ENCODE measurements around the gene KIAA0825. TPM values are rescaled to one million over a fixed set of nuclear protein-coding genes. Genes with fewer than 3 reads are reported as not detected.

The KIAA0825 gene
- total RNA-seq, 1 experiment from 2014 or later: 1.9 TPM

- no peak overlapping the region for H3K4me3 ChIP-seq
- H3K36me3 ChIP-seq: no peaks in the 10 kb centered on the region
- H3K27ac ChIP-seq: no peak overlapping the region
- H3K9me3 ChIP-seq (replicated peaks): no peaks in the 10 kb centered on the region
- H3K27me3 ChIP-seq (replicated peaks): no peaks in the 10 kb centered on the region
- no peaks in the 10 kb centered on the region for H3K4me1 ChIP-seq (replicated peaks)
- no peak for DNase-seq (ENCODE audit: low read depth in 1 of 2, low spot score in 2 of 2)
Observed at GRCh38 chr5:94422812-94423211, 195.6 kb downstream of the KIAA0825 start.

GRCh38 chr5:94420885-94421284, 197.5 kb downstream of the KIAA0825 start:
- H3K4me1 ChIP-seq (replicated peaks): no peaks in the 10 kb centered on the region
- H3K27ac ChIP-seq: no peak overlapping the region
- no peaks in the 10 kb centered on the region for H3K9me3 ChIP-seq (replicated peaks)
- H3K4me3 ChIP-seq: no peak overlapping the region
- H3K36me3 ChIP-seq: no peaks in the 10 kb centered on the region
- no peak for DNase-seq (ENCODE audit: low read depth in 1 of 2, low spot score in 2 of 2)
- H3K27me3 ChIP-seq (replicated peaks): no peaks in the 10 kb centered on the region; the same call in 1 of the 2 replicates

GRCh38 chr5:94415798-94416197, 202.6 kb downstream of the KIAA0825 start:
- Histone ChIP-seq H3K9me3 (replicated peaks) (no peaks in the 10 kb centered on the region), H3K4me3 (no peak overlapping the region), H3K27me3 (replicated peaks) (no peaks in the 10 kb centered on the region; the same call in 1 of the 2 replicates), H3K4me1 (replicated peaks) (no peaks in the 10 kb centered on the region), H3K36me3 (no peaks in the 10 kb centered on the region), H3K27ac (no peak overlapping the region)
- no peak for DNase-seq (ENCODE audit: low read depth in 1 of 2, low spot score in 2 of 2)

- no peak for DNase-seq (ENCODE audit: low read depth in 1 of 2, low spot score in 2 of 2)
- Histone ChIP-seq H3K27ac (no peak overlapping the region), H3K27me3 (replicated peaks) (no peaks in the 10 kb centered on the region), H3K36me3 (no peaks in the 10 kb centered on the region), H3K9me3 (replicated peaks) (no peaks in the 10 kb centered on the region), H3K4me3 (no peak overlapping the region), H3K4me1 (replicated peaks) (no peaks in the 10 kb centered on the region)
Observed at GRCh38 chr5:94409440-94409839, 209.0 kb downstream of the KIAA0825 start.

- H3K27ac ChIP-seq: no peak overlapping the region
- H3K9me3 ChIP-seq (replicated peaks): no peaks in the 10 kb centered on the region
- no peaks in the 10 kb centered on the region for H3K4me1 ChIP-seq (replicated peaks)
- no peak for DNase-seq (ENCODE audit: low read depth in 1 of 2, low spot score in 2 of 2)
- H3K27me3 ChIP-seq (replicated peaks): no peaks in the 10 kb centered on the region
- no peak overlapping the region for H3K4me3 ChIP-seq
- H3K36me3 ChIP-seq: no peaks in the 10 kb centered on the region
Observed at GRCh38 chr5:94407023-94407422, 211.4 kb downstream of the KIAA0825 start.

GRCh38 chr5:94403483-94403882, 214.9 kb downstream of the KIAA0825 start:
- DNase-seq (ENCODE audit: low read depth in 1 of 2, low spot score in 2 of 2): no peak
- Histone ChIP-seq H3K27me3 (replicated peaks) (no peaks in the 10 kb centered on the region), H3K4me1 (replicated peaks) (no peaks in the 10 kb centered on the region), H3K27ac (no peak overlapping the region), H3K36me3 (no peaks in the 10 kb centered on the region), H3K9me3 (replicated peaks) (no peaks in the 10 kb centered on the region), H3K4me3 (no peak overlapping the region)

- Histone ChIP-seq H3K36me3 (no peaks in the 10 kb centered on the region), H3K4me1 (replicated peaks) (no peaks in the 10 kb centered on the region), H3K27me3 (replicated peaks) (no peaks in the 10 kb centered on the region), H3K4me3 (no peak overlapping the region), H3K27ac (no peak overlapping the region), H3K9me3 (replicated peaks) (no peaks in the 10 kb centered on the region)
- DNase-seq (ENCODE audit: low read depth in 1 of 2, low spot score in 2 of 2): no peak
Observed at GRCh38 chr5:94402096-94402495, 216.3 kb downstream of the KIAA0825 start.

- H3K27me3 ChIP-seq (replicated peaks): no peaks in the 10 kb centered on the region
- H3K27ac ChIP-seq: no peak overlapping the region
- no peaks in the 10 kb centered on the region for H3K4me1 ChIP-seq (replicated peaks)
- H3K36me3 ChIP-seq: no peaks in the 10 kb centered on the region
- H3K4me3 ChIP-seq: no peak overlapping the region
- no peak for DNase-seq (ENCODE audit: low read depth in 1 of 2, low spot score in 2 of 2)
- H3K9me3 ChIP-seq (replicated peaks): no peaks in the 10 kb centered on the region
Observed at GRCh38 chr5:94397508-94397907, 220.9 kb downstream of the KIAA0825 start.

GRCh38 chr5:94396687-94397086, 221.7 kb downstream of the KIAA0825 start:
- Histone ChIP-seq H3K4me1 (replicated peaks) (no peaks in the 10 kb centered on the region), H3K4me3 (no peak overlapping the region), H3K27me3 (replicated peaks) (no peaks in the 10 kb centered on the region), H3K27ac (no peak overlapping the region), H3K9me3 (replicated peaks) (no peaks in the 10 kb centered on the region), H3K36me3 (no peaks in the 10 kb centered on the region)
- no peak for DNase-seq (ENCODE audit: low read depth in 1 of 2, low spot score in 2 of 2)

GRCh38 chr5:94395468-94395867, 222.9 kb downstream of the KIAA0825 start:
- Histone ChIP-seq H3K36me3 (no peaks in the 10 kb centered on the region), H3K4me1 (replicated peaks) (no peaks in the 10 kb centered on the region), H3K27me3 (replicated peaks) (no peaks in the 10 kb centered on the region; the same call in 1 of the 2 replicates), H3K4me3 (no peak overlapping the region), H3K27ac (no peak overlapping the region), H3K9me3 (replicated peaks) (no peaks in the 10 kb centered on the region)
- DNase-seq (ENCODE audit: low read depth in 1 of 2, low spot score in 2 of 2): no peak

- Histone ChIP-seq H3K27me3 (replicated peaks) (no peaks in the 10 kb centered on the region; the same call in 1 of the 2 replicates), H3K27ac (no peak overlapping the region), H3K4me1 (replicated peaks) (no peaks in the 10 kb centered on the region), H3K36me3 (no peaks in the 10 kb centered on the region), H3K9me3 (replicated peaks) (no peaks in the 10 kb centered on the region), H3K4me3 (no peak overlapping the region)
- no peak for DNase-seq (ENCODE audit: low read depth in 1 of 2, low spot score in 2 of 2)
Observed at GRCh38 chr5:94391996-94392395, 226.4 kb downstream of the KIAA0825 start.

- Histone ChIP-seq H3K27me3 (replicated peaks) (no peaks in the 10 kb centered on the region; the same call in 1 of the 2 replicates), H3K9me3 (replicated peaks) (no peaks in the 10 kb centered on the region), H3K36me3 (no peaks in the 10 kb centered on the region), H3K27ac (no peak overlapping the region), H3K4me1 (replicated peaks) (no peaks in the 10 kb centered on the region), H3K4me3 (no peak overlapping the region)
- DNase-seq (ENCODE audit: low read depth in 1 of 2, low spot score in 2 of 2): no peak
Observed at GRCh38 chr5:94389515-94389899, 228.9 kb downstream of the KIAA0825 start.

- no peaks in the 10 kb centered on the region for H3K4me1 ChIP-seq (replicated peaks)
- no peak for DNase-seq (ENCODE audit: low read depth in 1 of 2, low spot score in 2 of 2)
- no peaks in the 10 kb centered on the region for H3K9me3 ChIP-seq (replicated peaks)
- no peaks in the 10 kb centered on the region; the same call in 1 of the 2 replicates for H3K27me3 ChIP-seq (replicated peaks)
- H3K27ac ChIP-seq: no peak overlapping the region
- no peaks in the 10 kb centered on the region for H3K36me3 ChIP-seq
- H3K4me3 ChIP-seq: no peak overlapping the region
Observed at GRCh38 chr5:94388773-94389514, 229.5 kb downstream of the KIAA0825 start.

- Histone ChIP-seq H3K27me3 (replicated peaks) (no peaks in the 10 kb centered on the region), H3K4me3 (no peak overlapping the region), H3K9me3 (replicated peaks) (no peaks in the 10 kb centered on the region), H3K27ac (no peak overlapping the region), H3K36me3 (no peaks in the 10 kb centered on the region), H3K4me1 (replicated peaks) (no peaks in the 10 kb centered on the region)
- DNase-seq (ENCODE audit: low read depth in 1 of 2, low spot score in 2 of 2): no peak
Observed at GRCh38 chr5:94385767-94386166, 232.6 kb downstream of the KIAA0825 start.

- Histone ChIP-seq H3K27ac (no peak overlapping the region), H3K36me3 (no peaks in the 10 kb centered on the region), H3K4me3 (no peak overlapping the region), H3K9me3 (replicated peaks) (no peaks in the 10 kb centered on the region), H3K27me3 (replicated peaks) (no peaks in the 10 kb centered on the region), H3K4me1 (replicated peaks) (no peaks in the 10 kb centered on the region)
- DNase-seq (ENCODE audit: low read depth in 1 of 2, low spot score in 2 of 2): no peak
Observed at GRCh38 chr5:94378062-94378461, 240.3 kb downstream of the KIAA0825 start.
